Epithelial cell of proximal tubule (primary cell): ENCODE measurements around the gene TMC1. TPM values are rescaled to one million over a fixed set of nuclear protein-coding genes. Genes with fewer than 3 reads are reported as not detected.

Source experiments
- DNase-seq: peaks from one replicate; pipeline ENCODE4 v3.0.0-alpha.2; 2011; ENCODE audit warnings: low read depth
- H3K4me3 ChIP-seq: 2 replicates; pipeline ENCODE4 v1.5.1; 2011; ENCODE audit warnings: low read depth, mild to moderate bottlenecking, low read length
- CTCF ChIP-seq: conservative IDR thresholded peaks from 2 replicates; pipeline ENCODE4 v1.5.1; 2012; ENCODE audit warnings: low read depth, mild to moderate bottlenecking, low read length
- total RNA-seq: library from RNA; depleted of rRNA; stranded (reverse); fragments of >200 nt; gene quantifications from 2 replicates; pipeline ENCODE4 v1.2.3, GENCODE V29; 2015

The TMC1 gene
- total RNA-seq, 1 donor from 2014 or later: not detected

DNA sequence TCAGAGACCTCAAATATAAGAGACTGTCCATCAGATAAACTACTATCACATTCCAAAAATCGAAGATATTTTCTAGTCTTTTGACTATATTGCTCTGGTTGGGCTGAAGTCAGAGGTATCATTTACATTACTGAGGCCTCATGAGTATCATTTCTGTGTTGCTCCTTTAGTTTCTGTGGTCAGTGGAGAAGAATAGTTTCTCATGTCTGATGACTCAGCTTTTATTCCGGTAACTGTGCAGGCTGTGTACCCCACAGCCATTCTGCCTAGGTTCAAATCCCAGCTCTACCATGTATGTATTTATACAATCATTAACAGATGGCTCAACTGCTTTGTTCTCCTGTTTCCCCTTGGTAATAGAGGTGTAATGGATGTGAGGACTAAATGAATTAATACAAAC, 252.2 kb downstream of the TMC1 start:
- no peak overlapping the region for H3K4me3 ChIP-seq
- no peak for TF ChIP-seq CTCF
- DNase-seq: no peak

GRCh38 chr9:72775570-72775969, 254.2 kb downstream of the TMC1 start:
- TF ChIP-seq CTCF: no peak
- no peak for DNase-seq
- no peak overlapping the region for H3K4me3 ChIP-seq

DNA sequence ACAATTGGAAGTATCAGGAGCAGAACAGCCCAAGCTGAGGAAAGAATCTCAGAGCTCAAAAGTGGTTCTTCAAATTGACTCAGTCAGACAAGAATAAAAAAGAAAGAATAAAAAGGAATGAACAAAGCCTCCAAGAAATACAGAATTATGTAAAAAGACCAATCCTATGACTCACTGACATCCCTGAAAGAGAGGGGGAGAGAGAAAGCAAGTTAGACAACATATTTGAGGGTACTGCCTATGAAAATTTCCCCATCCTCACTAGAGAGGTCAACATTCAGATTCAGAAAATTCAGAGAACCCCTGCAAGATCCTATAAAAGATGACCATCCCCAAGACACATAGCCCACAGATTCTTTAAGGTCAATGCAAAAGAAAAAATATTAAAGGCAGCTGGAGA, 258.2 kb downstream of the TMC1 start:
- no peak for DNase-seq
- H3K4me3 ChIP-seq: no peak overlapping the region
- no peak for TF ChIP-seq CTCF

DNA sequence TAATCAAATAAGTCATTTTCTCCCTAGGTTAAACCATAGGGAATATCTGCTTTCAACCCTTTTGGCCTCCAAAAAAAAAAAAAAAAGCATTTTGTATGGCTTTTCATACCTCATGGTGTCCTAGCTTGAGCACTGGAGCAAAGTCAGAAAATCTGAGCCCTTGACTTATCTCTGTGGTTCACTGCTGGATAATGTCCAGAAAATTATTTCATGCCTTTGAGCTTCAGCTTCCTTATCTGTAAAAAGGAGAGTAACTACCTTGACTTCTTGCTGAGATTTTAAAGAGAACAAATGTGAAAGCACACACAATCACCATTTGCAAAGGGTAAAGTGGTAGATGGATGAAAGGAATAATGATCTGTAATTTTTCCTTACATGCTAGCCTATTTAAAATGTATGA, 265.5 kb downstream of the TMC1 start:
- no peak overlapping the region for H3K4me3 ChIP-seq
- DNase-seq: no peak
- no peak for TF ChIP-seq CTCF

- TF ChIP-seq CTCF: no peak
- H3K4me3 ChIP-seq: no peak overlapping the region
- no peak for DNase-seq
Measured at GRCh38 chr9:72788966-72789735, 267.7 kb downstream of the TMC1 start.

DNA sequence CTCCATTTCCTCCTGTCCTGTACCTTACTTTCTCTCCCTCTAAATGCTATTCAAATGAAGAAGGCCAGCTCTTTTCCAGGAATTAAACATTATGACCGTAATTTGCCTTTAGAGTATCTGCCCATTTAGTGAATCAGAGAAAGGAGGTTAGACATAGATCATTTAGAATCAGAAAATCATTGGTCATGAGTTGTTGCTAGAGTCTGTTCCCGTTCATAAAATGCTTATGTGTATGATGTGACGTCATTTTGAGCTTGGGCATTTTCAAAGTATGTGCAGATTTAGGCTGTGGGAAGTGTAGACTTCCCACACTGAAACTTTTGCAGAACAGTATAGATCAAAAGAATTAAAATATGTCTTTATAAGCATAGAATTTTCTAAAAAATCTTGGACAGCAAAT, 268.5 kb downstream of the TMC1 start:
- no peak overlapping the region for H3K4me3 ChIP-seq
- TF ChIP-seq CTCF: no peak
- no peak for DNase-seq

DNA sequence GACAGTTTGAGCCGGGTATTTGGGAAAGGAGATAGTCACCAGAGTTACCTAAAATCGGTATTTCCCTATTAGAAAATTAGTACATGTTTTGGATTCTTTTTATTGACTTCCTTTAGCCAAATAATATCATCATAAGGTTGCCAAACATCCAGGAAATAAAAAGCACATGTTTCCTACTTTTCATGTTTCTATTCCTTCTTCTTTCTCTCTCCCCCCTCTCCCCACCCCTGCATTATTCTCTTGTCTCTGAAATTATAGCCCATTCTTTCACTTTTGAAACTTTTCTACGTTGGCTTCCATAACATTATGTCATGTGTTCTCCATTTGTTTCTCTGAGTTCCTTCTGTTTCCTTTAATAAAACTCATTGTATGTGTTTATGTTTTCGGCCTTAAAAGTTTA, 269.6 kb downstream of the TMC1 start:
- TF ChIP-seq CTCF: no peak
- H3K4me3 ChIP-seq: no peak overlapping the region
- DNase-seq: no peak
